ENCODE measurements around the gene ATP10D. TPM values are rescaled to one million over a fixed set of nuclear protein-coding genes. Genes with fewer than 3 reads are reported as not detected.

Gene ATP10D
- total and polyA plus RNA-seq, 9 of the 15 experiments (the other 6 are each of a cell fraction or from before 2014, with no cell fraction given), result 0.10 to 0.36 (median 0.19) TPM; not detected in 1

GRCh38 chr4:47493238-47494123, 8.4 kb downstream of the ATP10D start:
- no peaks in the 10 kb centered on the region for H3K79me2 ChIP-seq (ENCODE audit: control insufficient read depth, insufficient read depth, low read length)
- DNase-seq (ENCODE audit: extremely low read depth in 1 of 4, low spot score in 3 of 4) (no peak), ATAC-seq (no peak), FAIRE-seq (no peak)
- CTCF ChIA-PET (ENCODE audit: low intra/inter-chr PET ratio), result no interaction called here
- H3K27ac ChIP-seq (ENCODE audit: extremely low read depth, low read depth, low read length), result no peak overlapping the region
- H2AFZ ChIP-seq (ENCODE audit: low read depth, low read length), result no peak overlapping the region
- H3K4me1 ChIP-seq (replicated peaks in 1 of 2; ENCODE audit: control insufficient read depth in 2 of 2, insufficient read depth in 2 of 2, low read length in 2 of 2), result no peaks in the 10 kb centered on the region
- no TSS peak for BruUV-seq (replicated peaks)
- TF ChIP-seq ZSCAN32 (CRISPR knock-in tag; IDR thresholded peaks at IDR 0.05) (no peak), POLR3A (IDR thresholded peaks at IDR 0.05; ENCODE audit: borderline replicate concordance, extremely low read depth, insufficient read depth, insufficient read length) (no peak)
- H3K4me2 ChIP-seq (ENCODE audit: insufficient read depth, low read length), result no peak overlapping the region
- no peak overlapping the region for H3K9ac ChIP-seq (ENCODE audit: insufficient read depth in 1 of 2, low read depth in 2 of 2, low read length in 2 of 2)
- no peaks in the 10 kb centered on the region for H3K27me3 ChIP-seq (ENCODE audit: control insufficient read depth in 2 of 2, insufficient read depth in 2 of 2, low read length in 2 of 2)
- in situ Hi-C loops (cut with MboI) (no loop called here), intact Hi-C loops (cut with micrococcal nuclease) (no loop called here)
- H3K36me3 ChIP-seq (ENCODE audit: control insufficient read depth, insufficient read depth, low read length), result no peaks in the 10 kb centered on the region
- POLR2A ChIA-PET, result interaction anchor here (0.6 kb wide), 1 partner anchor 128 kb away, joined by 3 read pairs; no protein-coding TSS in a partner anchor
- H3K4me3 ChIP-seq, result no peak overlapping the region
- no peaks in the 10 kb centered on the region for H3K9me3 ChIP-seq (replicated peaks; ENCODE audit: control insufficient read depth, insufficient read depth, low read depth, low read length)
- H4K20me1 ChIP-seq (replicated peaks; ENCODE audit: control insufficient read depth, insufficient read depth, low read length), result no peaks in the 10 kb centered on the region
- H3K9me1 ChIP-seq (ENCODE audit: control insufficient read depth, insufficient read depth, low read length), result no peaks in the 10 kb centered on the region
- 0% methylated on average over 3 of the region's 3 CpGs for WGBS (ENCODE audit: insufficient coverage, low coverage, missing lambda C conversion rate)

GRCh38 chr4:47494124-47494430, 9.0 kb downstream of the ATP10D start:
- intact Hi-C loops (cut with micrococcal nuclease) (no loop called here), in situ Hi-C loops (cut with MboI) (no loop called here)
- no peak for ATAC-seq
- no peaks in the 10 kb centered on the region for H3K79me2 ChIP-seq (ENCODE audit: control insufficient read depth, insufficient read depth, low read length)
- no peaks in the 10 kb centered on the region for H3K36me3 ChIP-seq (ENCODE audit: control insufficient read depth, insufficient read depth, low read length)
- H3K4me2 ChIP-seq (ENCODE audit: insufficient read depth, low read length), result no peak overlapping the region
- H3K27ac ChIP-seq (ENCODE audit: extremely low read depth, low read depth, low read length), result no peak overlapping the region
- H2AFZ ChIP-seq (ENCODE audit: low read depth, low read length), result no peak overlapping the region
- no peak overlapping the region for H3K9ac ChIP-seq (ENCODE audit: insufficient read depth in 1 of 2, low read depth in 2 of 2, low read length in 2 of 2)
- ChIA-PET POLR2A (interaction anchor here (0.6 kb wide), 1 partner anchor 127 kb away, joined by 3 read pairs; no protein-coding TSS in a partner anchor), CTCF (ENCODE audit: low intra/inter-chr PET ratio) (no interaction called here)
- WGBS (ENCODE audit: insufficient coverage, low coverage, missing lambda C conversion rate), result 3% methylated on average over 4 of the region's 4 CpGs
- BruUV-seq (replicated peaks), result no TSS peak
- no peaks in the 10 kb centered on the region for H4K20me1 ChIP-seq (replicated peaks; ENCODE audit: control insufficient read depth, insufficient read depth, low read length)
- no peak for DNase-seq (ENCODE audit: extremely low read depth in 1 of 4, low spot score in 3 of 4)
- H3K27me3 ChIP-seq (ENCODE audit: control insufficient read depth in 2 of 2, insufficient read depth in 2 of 2, low read length in 2 of 2), result no peaks in the 10 kb centered on the region
- no peaks in the 10 kb centered on the region for H3K4me1 ChIP-seq (replicated peaks in 1 of 2; ENCODE audit: control insufficient read depth in 2 of 2, insufficient read depth in 2 of 2, low read length in 2 of 2)
- FAIRE-seq, result no peak
- H3K4me3 ChIP-seq, result no peak overlapping the region
- H3K9me3 ChIP-seq (replicated peaks; ENCODE audit: control insufficient read depth, insufficient read depth, low read depth, low read length), result no peaks in the 10 kb centered on the region
- H3K9me1 ChIP-seq (ENCODE audit: control insufficient read depth, insufficient read depth, low read length), result no peaks in the 10 kb centered on the region
- no peak for TF ChIP-seq NR2C2 (CRISPR knock-in tag; IDR thresholded peaks at IDR 0.05)
- no peak for TF ChIP-seq NR2C2 (tag; IDR thresholded peaks at IDR 0.05)
- TF ChIP-seq RBM17 (IDR thresholded peaks at IDR 0.05; ENCODE audit: borderline replicate concordance, low read depth, low read length), result no peak
- TF ChIP-seq CTCFL (IDR thresholded peaks at IDR 0.05; ENCODE audit: borderline replicate concordance, insufficient read depth, low read depth, low read length, poor library complexity, severe bottlenecking), result no peak
- TF ChIP-seq ZNF239 (CRISPR knock-in tag; IDR thresholded peaks at IDR 0.05), result no peak
- TF ChIP-seq STAT5A (IDR thresholded peaks at IDR 0.05; ENCODE audit: borderline replicate concordance, low read length), result no peak
- no peak for TF ChIP-seq ZNF518B (CRISPR knock-in tag; IDR thresholded peaks at IDR 0.05)
